ENCODE results near the gene LBH. TPM values are rescaled to one million over a fixed set of nuclear protein-coding genes. Genes with fewer than 3 reads are reported as not detected.

The LBH gene
- total and polyA plus RNA-seq, 2 of the 13 experiments (the other 11 are each of a cell fraction or from before 2014, with no cell fraction given), result 0.09 to 0.25 TPM

GRCh38 chr2:30213907-30214463 is 17.3 kb upstream of the LBH start:
- intact Hi-C loops (cut with micrococcal nuclease; ENCODE audit: unreplicated experiment), result no loop called here
- Histone ChIP-seq H3K27ac (ENCODE audit: extremely low read length, insufficient read depth, low read length) (no peak overlapping the region), H4K20me1 (ENCODE audit: insufficient read depth, low read length) (no peaks in the 10 kb centered on the region), H3K36me3 (replicated peaks in 1 of 2; ENCODE audit: control insufficient read depth in 1 of 2, insufficient read depth in 2 of 2, low read length in 2 of 2) (no peaks in the 10 kb centered on the region), H3K4me1 (ENCODE audit: insufficient read depth, low read length) (no peaks in the 10 kb centered on the region), H3K9me3 (ENCODE audit: low read length) (no peaks in the 10 kb centered on the region), H3K9ac (ENCODE audit: insufficient read depth, low read depth, low read length) (no peak overlapping the region), H3K4me3 (replicated peaks in 1 of 3; ENCODE audit: insufficient read depth in 1 of 3, low read depth in 2 of 3, low read length in 3 of 3) (no peak overlapping the region), H3K4me2 (ENCODE audit: low read depth, low read length) (no peak overlapping the region), H3K79me2 (ENCODE audit: insufficient read depth, low read length) (no peaks in the 10 kb centered on the region), H2AFZ (ENCODE audit: low read length) (no peak overlapping the region), H3K27me3 (ENCODE audit: control insufficient read depth in 1 of 2, insufficient read depth in 2 of 2, low read length in 2 of 2) (peaks cover 0 to 18% of the 10 kb centered on the region in 2 experiments; a peak in 2 of 5 replicates)
- no peak for TF ChIP-seq KDM6A (CRISPR knock-in tag; IDR thresholded peaks at IDR 0.05; ENCODE audit: low read depth)
- no peak for TF ChIP-seq CHCHD3 (CRISPR knock-in tag; IDR thresholded peaks at IDR 0.05)
- TF ChIP-seq MXI1 (IDR thresholded peaks at IDR 0.05; ENCODE audit: borderline replicate concordance, low read depth, low read length), result no peak
- no peak for ATAC-seq
- WGBS (ENCODE audit: low lambda C conversion rate), result 39% methylated on average over 7 of the region's 7 CpGs
- ChIA-PET POLR2A (no interaction called here), CTCF (ENCODE audit: low intra/inter-chr PET ratio, low total read pairs) (no interaction called here)
- BruUV-seq (replicated peaks), result no TSS peak
- no peak for DNase-seq (ENCODE audit: low spot score)
- in situ Hi-C loops (cut with HindIII; ENCODE audit: extremely low pct_ligation_motif_present, low pct_unique_long_range_greater_than_20kb), result loop anchor here (25.0 kb wide), 2 partner anchors 948 to 1123 kb away; no protein-coding TSS in a partner anchor
- FAIRE-seq, result no peak

- no TSS peak for BruUV-seq (replicated peaks)
- ChIA-PET CTCF (ENCODE audit: low intra/inter-chr PET ratio, low total read pairs) (no interaction called here), POLR2A (no interaction called here)
- Histone ChIP-seq H3K9ac (ENCODE audit: insufficient read depth, low read depth, low read length) (no peak overlapping the region), H3K27me3 (ENCODE audit: control insufficient read depth in 1 of 2, insufficient read depth in 2 of 2, low read length in 2 of 2) (peaks cover 0 to 34% of the 10 kb centered on the region in 2 experiments; a peak in 2 of 5 replicates), H3K79me2 (ENCODE audit: insufficient read depth, low read length) (no peaks in the 10 kb centered on the region), H2AFZ (ENCODE audit: low read length) (no peak overlapping the region), H3K4me3 (replicated peaks in 1 of 3; ENCODE audit: insufficient read depth in 1 of 3, low read depth in 2 of 3, low read length in 3 of 3) (no peak overlapping the region), H3K4me1 (ENCODE audit: insufficient read depth, low read length) (no peaks in the 10 kb centered on the region), H4K20me1 (ENCODE audit: insufficient read depth, low read length) (no peaks in the 10 kb centered on the region), H3K9me3 (ENCODE audit: low read length) (no peaks in the 10 kb centered on the region), H3K27ac (ENCODE audit: extremely low read length, insufficient read depth, low read length) (no peak overlapping the region), H3K4me2 (ENCODE audit: low read depth, low read length) (no peak overlapping the region), H3K36me3 (replicated peaks in 1 of 2; ENCODE audit: control insufficient read depth in 1 of 2, insufficient read depth in 2 of 2, low read length in 2 of 2) (no peaks in the 10 kb centered on the region)
- in situ Hi-C loops (cut with HindIII; ENCODE audit: extremely low pct_ligation_motif_present, low pct_unique_long_range_greater_than_20kb) (loop anchor here (25.0 kb wide), 2 partner anchors 946 to 1121 kb away; no protein-coding TSS in a partner anchor), intact Hi-C loops (cut with micrococcal nuclease; ENCODE audit: unreplicated experiment) (loop anchor here (5.0 kb wide), 1 partner anchor 1126 kb away; no protein-coding TSS in a partner anchor)
- no peak for FAIRE-seq
- no peak for ATAC-seq
- no peak for DNase-seq (ENCODE audit: low spot score)
- no peak for TF ChIP-seq ZNF256 (CRISPR knock-in tag; conservative IDR thresholded peaks at IDR 0.05)
- TF ChIP-seq PHF8 (CRISPR knock-in tag; IDR thresholded peaks at IDR 0.05), result no peak
- no peak for TF ChIP-seq RXRB (CRISPR knock-in tag; IDR thresholded peaks at IDR 0.05; ENCODE audit: borderline replicate concordance)
- no peak for TF ChIP-seq ZBTB7B (CRISPR knock-in tag; IDR thresholded peaks at IDR 0.05)
- no peak for TF ChIP-seq HNF4A (CRISPR knock-in tag; IDR thresholded peaks at IDR 0.05)
- no peak for TF ChIP-seq ZNF761 (CRISPR knock-in tag; conservative IDR thresholded peaks at IDR 0.05)
- no peak for TF ChIP-seq ZNF251 (CRISPR knock-in tag; IDR thresholded peaks at IDR 0.05)
- no peak for TF ChIP-seq ZNF691 (CRISPR knock-in tag; IDR thresholded peaks at IDR 0.05; ENCODE audit: borderline replicate concordance, low read depth)
- TF ChIP-seq, protein P1, sequence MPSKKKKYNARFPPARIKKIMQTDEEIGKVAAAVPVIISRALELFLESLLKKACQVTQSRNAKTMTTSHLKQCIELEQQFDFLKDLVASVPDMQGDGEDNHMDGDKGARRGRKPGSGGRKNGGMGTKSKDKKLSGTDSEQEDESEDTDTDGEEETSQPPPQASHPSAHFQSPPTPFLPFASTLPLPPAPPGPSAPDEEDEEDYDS (CRISPR knock-in tag; IDR thresholded peaks at IDR 0.05), result no peak
- TF ChIP-seq ZNF780A (CRISPR knock-in tag; IDR thresholded peaks at IDR 0.05), result no peak
- TF ChIP-seq HOXD1 (CRISPR knock-in tag; IDR thresholded peaks at IDR 0.05), result no peak
- no peak for TF ChIP-seq CAMTA2 (CRISPR knock-in tag; IDR thresholded peaks at IDR 0.05; ENCODE audit: borderline replicate concordance)
- TF ChIP-seq, protein P2, sequence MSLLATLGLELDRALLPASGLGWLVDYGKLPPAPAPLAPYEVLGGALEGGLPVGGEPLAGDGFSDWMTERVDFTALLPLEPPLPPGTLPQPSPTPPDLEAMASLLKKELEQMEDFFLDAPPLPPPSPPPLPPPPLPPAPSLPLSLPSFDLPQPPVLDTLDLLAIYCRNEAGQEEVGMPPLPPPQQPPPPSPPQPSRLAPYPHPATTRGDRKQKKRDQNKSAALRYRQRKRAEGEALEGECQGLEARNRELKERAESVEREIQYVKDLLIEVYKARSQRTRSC (CRISPR knock-in tag; IDR thresholded peaks at IDR 0.05; ENCODE audit: low read depth), result no peak
- TF ChIP-seq GLI4 (CRISPR knock-in tag; IDR thresholded peaks at IDR 0.05; ENCODE audit: borderline replicate concordance), result no peak
Observed at GRCh38 chr2:30216157-30216556, 15.2 kb upstream of the LBH start.
